HepG2 (cell line): Measurements from ENCODE around the gene MALRD1. TPM values are rescaled to one million over a fixed set of nuclear protein-coding genes. Genes with fewer than 3 reads are reported as not detected.

ENCODE experiments used
- ATAC-seq: fragments of 200-7000 bp; cut with Tn5 transposase; 3 replicates; pipeline ENCODE4 v1.9.1; 2020; ENCODE audit warnings: mild to moderate bottlenecking, moderate library complexity
- BruUV-seq: library from RNA; stranded (reverse); fragments of 400-500 nt; replicated peaks from 2 replicates; lab custom pipeline; 2021; lab: Mats Ljungman, UMichigan
- CTCF ChIA-PET: fragments of 300-600 bp; formaldehyde crosslinking; extraction: SDS; loops from one replicate; lab custom pipeline; 2021; ENCODE audit warnings: low total read pairs, inconsistent platforms, low intra/inter-chr PET ratio; lab: Yijun Ruan, JAX
- POLR2A ChIA-PET: fragments of 350-600 bp; sonication (Branson Sonifier 250); formaldehyde crosslinking; loops from one replicate; lab custom pipeline; 2020; ENCODE audit warnings: antibody characterized with exemption, inconsistent platforms; lab: Yijun Ruan, JAX
- DNase-seq: peaks from one replicate; pipeline ENCODE4 v3.0.0-alpha.2; 2015; ENCODE audit warnings: low spot score
- FAIRE-seq: peaks from 3 replicates; lab custom pipeline; 2011; peaks lifted over from hg19 to GRCh38; lab: Jason Lieb, UNC
- H2AFZ ChIP-seq: one replicate; pipeline ENCODE4 v1.6.1; 2011; ENCODE audit warnings: low read length, inconsistent platforms
- H3K27ac ChIP-seq: fragments of 300-600 bp; 3 replicates; pipeline ENCODE4 v1.8.0; 2011; ENCODE audit warnings: mixed run types, mild to moderate bottlenecking, mixed read lengths, low read length, inconsistent platforms; ENCODE audit not compliant: insufficient read depth; ENCODE audit errors: extremely low read length
- H3K27me3 ChIP-seq, 2 experiments: fragments of 200-600 bp in 1 of 2; 2 replicates in 1 of 2; 3 replicates in 1 of 2; pipeline versions ENCODE4 v1.6.0 to v1.8.0; 2011; ENCODE audit warnings: low read length in 2 of 2, mild to moderate bottlenecking in 2 of 2, moderate library complexity in 2 of 2, inconsistent platforms in 1 of 2; ENCODE audit not compliant: insufficient read depth in 2 of 2, control insufficient read depth in 1 of 2
- H3K36me3 ChIP-seq, 2 experiments: fragments of 200-600 bp in 1 of 2; replicated peaks in 1 of 2; 2 replicates in 1 of 2; 3 replicates in 1 of 2; pipeline versions ENCODE4 v1.5.1 to v1.8.0; 2011; ENCODE audit warnings: low read length in 2 of 2, inconsistent platforms in 1 of 2; ENCODE audit not compliant: insufficient read depth in 2 of 2, control insufficient read depth in 1 of 2
- H3K4me1 ChIP-seq: 2 replicates; pipeline ENCODE4 v1.5.1; 2012; ENCODE audit warnings: low read length, inconsistent platforms; ENCODE audit not compliant: insufficient read depth
- H3K4me2 ChIP-seq: 2 replicates; pipeline ENCODE4 v1.6.0; 2011; ENCODE audit warnings: low read depth, low read length, inconsistent platforms
- H3K4me3 ChIP-seq, 3 experiments: fragments of 200-600 bp in 1 of 3; sonication (generic), shearing (Covaris generic) in 1 of 3; replicated peaks in 1 of 3; 2 replicates each; pipeline ENCODE4 v1.5.1; 2011 to 2016; ENCODE audit warnings: low read length in 3 of 3, inconsistent platforms in 2 of 3, low read depth in 2 of 3, mild to moderate bottlenecking in 2 of 3, control low read depth in 1 of 3, mixed read lengths in 1 of 3; ENCODE audit not compliant: insufficient read depth in 1 of 3
- H3K79me2 ChIP-seq: one replicate; pipeline ENCODE4 v1.6.1; 2011; ENCODE audit warnings: low read length, inconsistent platforms; ENCODE audit not compliant: insufficient read depth
- H3K9ac ChIP-seq: 2 replicates; pipeline ENCODE4 v1.6.0; 2011; ENCODE audit warnings: mild to moderate bottlenecking, low read depth, low read length, inconsistent platforms; ENCODE audit not compliant: insufficient read depth
- H3K9me3 ChIP-seq: 2 replicates; pipeline ENCODE4 v1.5.1; 2012; ENCODE audit warnings: mild to moderate bottlenecking, low read length
- H4K20me1 ChIP-seq: 2 replicates; pipeline ENCODE4 v1.6.0; 2011; ENCODE audit warnings: inconsistent platforms, mild to moderate bottlenecking, low read length, moderate library complexity; ENCODE audit not compliant: insufficient read depth
- GTF2F1 ChIP-seq: fragments of 150-350 bp; IDR thresholded peaks from 2 replicates; pipeline ENCODE4 v1.6.1; 2014; ENCODE audit warnings: low read length
- IRF2 ChIP-seq: IDR thresholded peaks from 2 replicates; pipeline ENCODE4 v1.6.1; 2018; ENCODE audit warnings: missing genetic modification reagents, missing compliant biosample characterization
- MIER3 ChIP-seq: IDR thresholded peaks from 2 replicates; pipeline ENCODE4 v1.6.1; 2016; ENCODE audit warnings: missing compliant biosample characterization, borderline replicate concordance
- SNAPC2 ChIP-seq: sonication (generic); formaldehyde crosslinking; IDR thresholded peaks from 2 replicates; pipeline ENCODE4 v1.8.1; 2022; ENCODE audit warnings: mild to moderate bottlenecking, missing genetic modification reagents
- SRSF1 ChIP-seq: fragments of 200-400 bp; formaldehyde crosslinking; optimal IDR thresholded peaks from 2 replicates; pipeline ENCODE3; 2017; ENCODE audit warnings: mild to moderate bottlenecking, low read depth, low read length, moderate library complexity
- TP53 ChIP-seq: sonication (generic); formaldehyde crosslinking; conservative IDR thresholded peaks from 2 replicates; pipeline ENCODE4 v1.4.0; 2020; ENCODE audit warnings: missing genetic modification reagents
- ZNF10 ChIP-seq: sonication (generic); formaldehyde crosslinking; IDR thresholded peaks from 2 replicates; pipeline ENCODE4 v1.4.0; 2020; ENCODE audit warnings: mild to moderate bottlenecking, low read depth, missing genetic modification reagents, borderline replicate concordance
- ZNF12 ChIP-seq: sonication (generic); formaldehyde crosslinking; IDR thresholded peaks from 2 replicates; pipeline ENCODE4 v1.5.0; 2020; ENCODE audit warnings: missing genetic modification reagents
- ZNF224 ChIP-seq: sonication (generic); formaldehyde crosslinking; IDR thresholded peaks from 2 replicates; pipeline ENCODE4 v1.5.0; 2020; ENCODE audit warnings: mild to moderate bottlenecking, missing genetic modification reagents
- ZNF253 ChIP-seq: sonication (generic); formaldehyde crosslinking; IDR thresholded peaks from 2 replicates; pipeline ENCODE4 v1.8.0; 2022; ENCODE audit warnings: mild to moderate bottlenecking, missing genetic modification reagents, borderline replicate concordance
- WGBS: methylation state at CpG from one replicate; pipeline ENCODE4 v1.1.6; 2017; ENCODE audit warnings: low lambda C conversion rate; 5-methylcytosine and 5-hydroxymethylcytosine counted together
- in situ Hi-C: cut with HindIII; loops from 2 replicates; pipeline ENCODE4 v1.10.0; 2017; ENCODE audit warnings: low pct_unique_long_range_greater_than_20kb; ENCODE audit not compliant: extremely low pct_ligation_motif_present
- intact Hi-C: fragments of 100-400 bp; cut with micrococcal nuclease; formaldehyde crosslinking; loops from one replicate; pipeline ENCODE4 v1.10.0; 2022; ENCODE audit not compliant: unreplicated experiment
- polyA plus RNA-seq, 8 experiments: library from polyadenylated mRNA; depleted of rRNA in 3 of 8; stranded (reverse) in 7 of 8; unstranded in 1 of 8; fragments of >200 nt; fragmentation: Illumina TruSeq in 4 of 8; extraction: Trizol in 4 of 8; gene quantifications; 2 replicates each; pipeline versions ENCODE4 v1.2.1 to v1.2.3, GENCODE V29; 2011 to 2016; ENCODE audit warnings: low read depth in 4 of 8, missing spikeins in 1 of 8, mixed read lengths in 1 of 8; ENCODE audit not compliant: insufficient read depth in 1 of 8
- total RNA-seq, 5 experiments: library from RNA; depleted of rRNA; stranded (reverse); fragments of >200 nt; fragmentation: Illumina TruSeq; extraction: Trizol; gene quantifications; 2 replicates each; pipeline ENCODE4 v1.2.3, GENCODE V29; 2016; ENCODE audit warnings: low read depth in 1 of 5
- TF ChIP-seq, protein P1 (sequence below): sonication (generic); formaldehyde crosslinking; conservative IDR thresholded peaks from 2 replicates; pipeline ENCODE4 v1.8.0; 2022; ENCODE audit warnings: mild to moderate bottlenecking, moderate library complexity, missing genetic modification reagents
- TF ChIP-seq, protein P2 (sequence below): sonication (generic); formaldehyde crosslinking; IDR thresholded peaks from 2 replicates; pipeline ENCODE4 v1.8.0; 2022; ENCODE audit warnings: low read depth, missing genetic modification reagents
- TF ChIP-seq, protein P3 (sequence below), 2 experiments: sonication (generic) in 1 of 2; formaldehyde crosslinking in 1 of 2; IDR thresholded peaks; 2 replicates each; pipeline versions ENCODE4 v1.4.0 to v1.6.1; 2018 to 2020; ENCODE audit warnings: missing genetic modification reagents in 2 of 2, borderline replicate concordance in 1 of 2, low read depth in 1 of 2, mild to moderate bottlenecking in 1 of 2, missing biosample characterization in 1 of 2
- TF ChIP-seq, protein P4 (sequence below): sonication (generic); formaldehyde crosslinking; IDR thresholded peaks from 2 replicates; pipeline ENCODE4 v1.9.0; 2021; ENCODE audit warnings: missing genetic modification reagents, borderline replicate concordance
- TF ChIP-seq, protein P5 (sequence below): sonication (generic); formaldehyde crosslinking; IDR thresholded peaks from 2 replicates; pipeline ENCODE4 v1.8.0; 2023; ENCODE audit warnings: mild to moderate bottlenecking, missing genetic modification reagents

MALRD1 gene
- total and polyA plus RNA-seq, 2 of the 13 experiments (the other 11 are each of a cell fraction or from before 2014, with no cell fraction given), result 5.7 to 15.4 TPM

DNA sequence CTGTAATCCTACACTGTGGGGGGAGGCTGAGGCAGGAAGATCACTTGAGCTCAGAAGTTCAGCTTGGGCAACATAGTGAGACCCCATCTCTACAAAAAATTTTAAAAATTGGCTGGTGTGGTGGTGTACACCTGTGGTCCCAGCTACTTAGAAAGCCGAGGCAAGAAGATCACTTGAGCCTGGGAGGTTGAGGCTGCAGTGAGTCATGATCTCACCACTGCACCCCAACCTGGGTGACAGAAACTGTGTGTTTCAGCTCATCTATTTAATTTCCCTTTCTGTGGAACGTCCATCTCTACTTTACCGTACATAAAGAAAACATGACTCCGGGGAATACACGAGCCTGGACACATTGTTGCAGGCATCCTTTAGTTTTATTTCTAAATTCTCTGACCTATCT is 413.0 kb downstream of the MALRD1 start (continued):
- TF ChIP-seq, protein P1, sequence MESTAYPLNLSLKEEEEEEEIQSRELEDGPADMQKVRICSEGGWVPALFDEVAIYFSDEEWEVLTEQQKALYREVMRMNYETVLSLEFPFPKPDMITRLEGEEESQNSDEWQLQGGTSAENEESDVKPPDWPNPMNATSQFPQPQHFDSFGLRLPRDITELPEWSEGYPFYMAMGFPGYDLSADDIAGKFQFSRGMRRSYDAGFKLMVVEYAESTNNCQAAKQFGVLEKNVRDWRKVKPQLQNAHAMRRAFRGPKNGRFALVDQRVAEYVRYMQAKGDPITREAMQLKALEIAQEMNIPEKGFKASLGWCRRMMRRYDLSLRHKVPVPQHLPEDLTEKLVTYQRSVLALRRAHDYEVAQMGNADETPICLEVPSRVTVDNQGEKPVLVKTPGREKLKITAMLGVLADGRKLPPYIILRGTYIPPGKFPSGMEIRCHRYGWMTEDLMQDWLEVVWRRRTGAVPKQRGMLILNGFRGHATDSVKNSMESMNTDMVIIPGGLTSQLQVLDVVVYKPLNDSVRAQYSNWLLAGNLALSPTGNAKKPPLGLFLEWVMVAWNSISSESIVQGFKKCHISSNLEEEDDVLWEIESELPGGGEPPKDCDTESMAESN (CRISPR knock-in tag), result no peak
- TF ChIP-seq SRSF1 (no peak), ZNF12 (CRISPR knock-in tag) (no peak), GTF2F1 (no peak), ZNF10 (CRISPR knock-in tag) (no peak), SNAPC2 (CRISPR knock-in tag) (no peak)
- TF ChIP-seq, protein P2, sequence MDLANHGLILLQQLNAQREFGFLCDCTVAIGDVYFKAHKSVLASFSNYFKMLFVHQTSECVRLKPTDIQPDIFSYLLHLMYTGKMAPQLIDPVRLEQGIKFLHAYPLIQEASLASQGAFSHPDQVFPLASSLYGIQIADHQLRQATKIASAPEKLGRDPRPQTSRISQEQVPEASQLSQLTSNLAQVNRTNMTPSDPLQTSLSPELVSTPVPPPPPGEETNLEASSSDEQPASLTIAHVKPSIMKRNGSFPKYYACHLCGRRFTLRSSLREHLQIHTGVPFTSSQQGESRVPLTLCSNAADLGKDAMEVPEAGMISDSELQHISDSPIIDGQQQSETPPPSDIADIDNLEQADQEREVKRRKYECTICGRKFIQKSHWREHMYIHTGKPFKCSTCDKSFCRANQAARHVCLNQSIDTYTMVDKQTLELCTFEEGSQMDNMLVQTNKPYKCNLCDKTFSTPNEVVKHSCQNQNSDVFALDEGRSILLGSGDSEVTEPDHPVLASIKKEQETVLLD (CRISPR knock-in tag), result no peak

DNA sequence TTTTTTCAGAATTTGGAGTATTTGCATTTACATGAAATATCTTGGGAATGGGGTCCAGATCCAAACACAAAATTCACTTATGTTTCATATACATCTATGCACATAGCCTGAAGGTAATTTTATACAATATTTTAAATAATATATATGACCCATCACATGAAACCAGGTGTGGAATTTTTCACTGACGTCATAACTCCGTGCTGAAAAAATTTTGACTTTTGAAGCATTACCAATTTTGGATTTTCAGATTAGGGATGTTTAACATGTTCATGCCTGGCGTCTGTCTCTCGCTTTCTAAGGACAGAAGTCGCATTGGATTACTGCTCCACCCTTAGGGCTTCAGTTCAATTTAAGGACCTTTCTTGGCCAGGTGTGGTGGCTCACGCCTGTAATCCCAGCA is 418.1 kb downstream of the MALRD1 start:
- no peak overlapping the region for H2AFZ ChIP-seq
- ATAC-seq (no peak), FAIRE-seq (no peak), DNase-seq (no peak)
- H3K27ac ChIP-seq, result no peak overlapping the region
- no peaks in the 10 kb centered on the region for H3K4me1 ChIP-seq
- H3K27me3 ChIP-seq, result no peaks in the 10 kb centered on the region; a peak in 1 of 5 replicates
- H3K36me3 ChIP-seq, result no peaks in the 10 kb centered on the region
- BruUV-seq, result no TSS peak
- in situ Hi-C loops (no loop called here), intact Hi-C loops (no loop called here)
- H3K4me3 ChIP-seq, result no peak overlapping the region
- H3K4me2 ChIP-seq, result no peak overlapping the region
- ChIA-PET POLR2A (no interaction called here), CTCF (no interaction called here)
- no peak overlapping the region for H3K9ac ChIP-seq
- H3K9me3 ChIP-seq, result peaks cover 7% of the 10 kb centered on the region; the same call in 1 of the 2 replicates
- 42% methylated on average over 6 of the region's 6 CpGs for WGBS
- no peaks in the 10 kb centered on the region for H4K20me1 ChIP-seq
- no peaks in the 10 kb centered on the region for H3K79me2 ChIP-seq
- TF ChIP-seq, protein P3, sequence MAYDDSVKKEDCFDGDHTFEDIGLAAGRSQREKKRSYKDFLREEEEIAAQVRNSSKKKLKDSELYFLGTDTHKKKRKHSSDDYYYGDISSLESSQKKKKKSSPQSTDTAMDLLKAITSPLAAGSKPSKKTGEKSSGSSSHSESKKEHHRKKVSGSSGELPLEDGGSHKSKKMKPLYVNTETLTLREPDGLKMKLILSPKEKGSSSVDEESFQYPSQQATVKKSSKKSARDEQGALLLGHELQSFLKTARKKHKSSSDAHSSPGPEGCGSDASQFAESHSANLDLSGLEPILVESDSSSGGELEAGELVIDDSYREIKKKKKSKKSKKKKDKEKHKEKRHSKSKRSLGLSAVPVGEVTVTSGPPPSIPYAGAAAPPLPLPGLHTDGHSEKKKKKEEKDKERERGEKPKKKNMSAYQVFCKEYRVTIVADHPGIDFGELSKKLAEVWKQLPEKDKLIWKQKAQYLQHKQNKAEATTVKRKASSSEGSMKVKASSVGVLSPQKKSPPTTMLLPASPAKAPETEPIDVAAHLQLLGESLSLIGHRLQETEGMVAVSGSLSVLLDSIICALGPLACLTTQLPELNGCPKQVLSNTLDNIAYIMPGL (CRISPR knock-in tag; IDR thresholded peaks at IDR 0.05; ENCODE audit: borderline replicate concordance in 1 of 2, low read depth in 1 of 2), result no peak
- TF ChIP-seq ZNF224 (CRISPR knock-in tag), result no peak
- TF ChIP-seq MIER3 (CRISPR knock-in tag), result no peak
- TF ChIP-seq, protein P4, sequence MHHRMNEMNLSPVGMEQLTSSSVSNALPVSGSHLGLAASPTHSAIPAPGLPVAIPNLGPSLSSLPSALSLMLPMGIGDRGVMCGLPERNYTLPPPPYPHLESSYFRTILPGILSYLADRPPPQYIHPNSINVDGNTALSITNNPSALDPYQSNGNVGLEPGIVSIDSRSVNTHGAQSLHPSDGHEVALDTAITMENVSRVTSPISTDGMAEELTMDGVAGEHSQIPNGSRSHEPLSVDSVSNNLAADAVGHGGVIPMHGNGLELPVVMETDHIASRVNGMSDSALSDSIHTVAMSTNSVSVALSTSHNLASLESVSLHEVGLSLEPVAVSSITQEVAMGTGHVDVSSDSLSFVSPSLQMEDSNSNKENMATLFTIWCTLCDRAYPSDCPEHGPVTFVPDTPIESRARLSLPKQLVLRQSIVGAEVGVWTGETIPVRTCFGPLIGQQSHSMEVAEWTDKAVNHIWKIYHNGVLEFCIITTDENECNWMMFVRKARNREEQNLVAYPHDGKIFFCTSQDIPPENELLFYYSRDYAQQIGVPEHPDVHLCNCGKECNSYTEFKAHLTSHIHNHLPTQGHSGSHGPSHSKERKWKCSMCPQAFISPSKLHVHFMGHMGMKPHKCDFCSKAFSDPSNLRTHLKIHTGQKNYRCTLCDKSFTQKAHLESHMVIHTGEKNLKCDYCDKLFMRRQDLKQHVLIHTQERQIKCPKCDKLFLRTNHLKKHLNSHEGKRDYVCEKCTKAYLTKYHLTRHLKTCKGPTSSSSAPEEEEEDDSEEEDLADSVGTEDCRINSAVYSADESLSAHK, result no peak
- no peak for TF ChIP-seq TP53 (CRISPR knock-in tag)
- TF ChIP-seq, protein P5, sequence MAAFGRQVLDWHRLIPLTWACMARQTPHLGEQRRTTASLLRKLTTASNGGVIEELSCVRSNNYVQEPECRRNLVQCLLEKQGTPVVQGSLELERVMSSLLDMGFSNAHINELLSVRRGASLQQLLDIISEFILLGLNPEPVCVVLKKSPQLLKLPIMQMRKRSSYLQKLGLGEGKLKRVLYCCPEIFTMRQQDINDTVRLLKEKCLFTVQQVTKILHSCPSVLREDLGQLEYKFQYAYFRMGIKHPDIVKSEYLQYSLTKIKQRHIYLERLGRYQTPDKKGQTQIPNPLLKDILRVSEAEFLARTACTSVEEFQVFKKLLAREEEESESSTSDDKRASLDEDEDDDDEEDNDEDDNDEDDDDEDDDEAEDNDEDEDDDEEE (CRISPR knock-in tag), result no peak
- TF ChIP-seq ZNF253, result no peak
- TF ChIP-seq IRF2 (CRISPR knock-in tag), result no peak
